B cell (primary cell): ENCODE measurements around the gene FKBP2. TPM values are rescaled to one million over a fixed set of nuclear protein-coding genes. Genes with fewer than 3 reads are reported as not detected.
A peak's percentile ranks its signal among the peaks of the same experiment; 100 is the strongest.

Experiments used
- ATAC-seq: fragments of 200-7000 bp; cut with Tn5 transposase; one replicate; pipeline ENCODE4 v1.10.0; 2021; ENCODE audit warnings: low read depth, mild to moderate bottlenecking, moderate number of reproducible peaks, moderate library complexity
- CTCF ChIA-PET: fragments of 350-600 bp; sonication (Branson Sonifier 250); formaldehyde crosslinking; loops from one replicate; lab custom pipeline; 2021; ENCODE audit warnings: antibody characterized with exemption, inconsistent platforms; lab: Charles Lee
- POLR2A ChIA-PET: fragments of 350-600 bp; sonication (Branson Sonifier 250); formaldehyde crosslinking; loops from one replicate; lab custom pipeline; 2021; ENCODE audit warnings: antibody characterized with exemption; lab: Charles Lee
- DNase-seq: peaks from one replicate; pipeline ENCODE4 v3.0.0; 2013
- H2AFZ ChIP-seq: 2 replicates; pipeline ENCODE4 v1.6.1; 2012; ENCODE audit warnings: mild to moderate bottlenecking, low read depth, low read length; ENCODE audit not compliant: insufficient read depth, poor library complexity, severe bottlenecking
- H3K27ac ChIP-seq, 2 donors: 1 replicate in 1 of 2; 2 replicates in 1 of 2; pipeline ENCODE4 v1.5.1; 2012 to 2013; ENCODE audit warnings: low read length in 2 of 2, mild to moderate bottlenecking in 2 of 2, moderate library complexity in 1 of 2
- H3K27me3 ChIP-seq, 4 experiments: fragments of 200-600 bp in 1 of 4; sonication (generic) in 1 of 4; replicated peaks in 1 of 4; 1 replicate in 2 of 4; 2 replicates in 2 of 4; pipeline versions ENCODE4 v1.6.1 to v1.7.0; 2013 to 2016; ENCODE audit warnings: low read length in 3 of 4, mild to moderate bottlenecking in 2 of 4, mixed read lengths in 1 of 4, moderate library complexity in 1 of 4; ENCODE audit not compliant: insufficient read depth in 4 of 4, control insufficient read depth in 3 of 4; ENCODE audit errors: control extremely low read depth in 1 of 4
- H3K36me3 ChIP-seq, 2 experiments: replicated peaks in 1 of 2; 1 replicate in 1 of 2; 2 replicates in 1 of 2; pipeline versions ENCODE4 v1.6.1 to v1.7.1; 2013; ENCODE audit warnings: low read length in 1 of 2; ENCODE audit not compliant: insufficient read depth in 2 of 2, control insufficient read depth in 1 of 2; ENCODE audit errors: control extremely low read depth in 1 of 2, extremely low read depth in 1 of 2
- H3K4me1 ChIP-seq, 2 donors: fragments of 200-600 bp in 1 of 2; sonication (generic) in 1 of 2; 1 replicate in 1 of 2; 2 replicates in 1 of 2; pipeline versions ENCODE4 v1.5.1 to v1.6.1; 2013 to 2017; ENCODE audit warnings: low read length in 2 of 2; ENCODE audit not compliant: control insufficient read depth in 2 of 2, insufficient read depth in 2 of 2
- H3K4me2 ChIP-seq: replicated peaks from 2 replicates; pipeline ENCODE3; 2012; ENCODE audit warnings: mild to moderate bottlenecking, low read depth, low read length; ENCODE audit not compliant: poor library complexity, severe bottlenecking
- H3K4me3 ChIP-seq, 5 experiments: fragments of 200-600 bp in 1 of 5; sonication (generic) in 1 of 5; 1 replicate in 3 of 5; 2 replicates in 2 of 5; pipeline versions ENCODE4 v1.5.1 to v1.7.0; 2011 to 2016; ENCODE audit warnings: low read length in 4 of 5, mild to moderate bottlenecking in 4 of 5, low read depth in 2 of 5, control low read depth in 1 of 5, moderate library complexity in 1 of 5; ENCODE audit not compliant: insufficient read depth in 1 of 5; ENCODE audit errors: control extremely low read depth in 1 of 5, extremely low read depth in 1 of 5
- H3K79me2 ChIP-seq: fragments of 200-600 bp; sonication (generic); one replicate; pipeline ENCODE4 v1.6.0; 2016; ENCODE audit warnings: low read length; ENCODE audit not compliant: control insufficient read depth, insufficient read depth
- H3K9ac ChIP-seq: fragments of 200-600 bp; sonication (generic); 2 replicates; pipeline ENCODE4 v1.6.1; 2017; ENCODE audit warnings: mild to moderate bottlenecking, low read length, moderate library complexity
- H3K9me3 ChIP-seq, 3 donors: one replicate each; pipeline versions ENCODE4 v1.6.1 to v1.7.1; 2013; ENCODE audit warnings: low read length in 2 of 3; ENCODE audit not compliant: control insufficient read depth in 2 of 3, insufficient read depth in 1 of 3; ENCODE audit errors: control extremely low read depth in 1 of 3
- H4K20me1 ChIP-seq: 2 replicates; pipeline ENCODE4 v1.6.0; 2012; ENCODE audit warnings: mild to moderate bottlenecking, low read length; ENCODE audit not compliant: insufficient read depth, control insufficient read depth, poor library complexity, severe bottlenecking
- H3K27ac Mint-ChIP-seq: one replicate; pipeline ENCODE4 v1.8.0; 2021; ENCODE audit warnings: mixed read lengths
- H3K27me3 Mint-ChIP-seq: one replicate; pipeline ENCODE4 v1.8.0; 2021; ENCODE audit warnings: mixed read lengths
- H3K4me1 Mint-ChIP-seq: one replicate; pipeline ENCODE4 v1.8.0; 2021; ENCODE audit warnings: mixed read lengths
- H3K4me3 Mint-ChIP-seq: one replicate; pipeline ENCODE4 v1.8.0; 2021; ENCODE audit warnings: mixed read lengths
- H3K9me3 Mint-ChIP-seq: one replicate; pipeline ENCODE4 v1.8.0; 2022; ENCODE audit warnings: mixed read lengths; ENCODE audit not compliant: insufficient read depth
- EZH2 ChIP-seq: IDR thresholded peaks from 2 replicates; pipeline ENCODE4 v1.6.1; 2012; ENCODE audit warnings: borderline replicate concordance, low read depth, mild to moderate bottlenecking, moderate library complexity, low read length; ENCODE audit not compliant: insufficient read depth, poor library complexity, severe bottlenecking
- WGBS: methylation state at CpG from one replicate; pipeline ENCODE4 v1.1.5; 2013; ENCODE audit warnings: missing lambda C conversion rate; ENCODE audit not compliant: insufficient coverage; 5-methylcytosine and 5-hydroxymethylcytosine counted together
- intact Hi-C: fragments of 100-400 bp; cut with micrococcal nuclease; formaldehyde crosslinking; loops from one replicate; pipeline ENCODE4 v1.10.0; 2022
- polyA plus RNA-seq: library from polyadenylated mRNA; depleted of rRNA; stranded (reverse); fragments of >200 nt; gene quantifications from 2 replicates; pipeline ENCODE4 v1.2.3, GENCODE V29; 2012
- total RNA-seq, 2 donors: library from RNA; stranded (reverse); fragments of 120-200 nt in 1 of 2; gene quantifications; 1 replicate in 1 of 2; 2 replicates in 1 of 2; pipeline versions ENCODE4 v1.2.3 to v1.2.4, GENCODE V29; 2013 to 2022
- TF ChIP-seq, protein P1 (sequence below): fragments of 200-600 bp; IDR thresholded peaks from one replicate; pipeline ENCODE4 v1.8.0; 2022; ENCODE audit warnings: antibody characterized with exemption, mild to moderate bottlenecking

Gene FKBP2
- total and polyA plus RNA-seq, 2 donors (not counting 1 experiment from before 2014, with no cell fraction given): 23.7 to 38.2 TPM

DNA sequence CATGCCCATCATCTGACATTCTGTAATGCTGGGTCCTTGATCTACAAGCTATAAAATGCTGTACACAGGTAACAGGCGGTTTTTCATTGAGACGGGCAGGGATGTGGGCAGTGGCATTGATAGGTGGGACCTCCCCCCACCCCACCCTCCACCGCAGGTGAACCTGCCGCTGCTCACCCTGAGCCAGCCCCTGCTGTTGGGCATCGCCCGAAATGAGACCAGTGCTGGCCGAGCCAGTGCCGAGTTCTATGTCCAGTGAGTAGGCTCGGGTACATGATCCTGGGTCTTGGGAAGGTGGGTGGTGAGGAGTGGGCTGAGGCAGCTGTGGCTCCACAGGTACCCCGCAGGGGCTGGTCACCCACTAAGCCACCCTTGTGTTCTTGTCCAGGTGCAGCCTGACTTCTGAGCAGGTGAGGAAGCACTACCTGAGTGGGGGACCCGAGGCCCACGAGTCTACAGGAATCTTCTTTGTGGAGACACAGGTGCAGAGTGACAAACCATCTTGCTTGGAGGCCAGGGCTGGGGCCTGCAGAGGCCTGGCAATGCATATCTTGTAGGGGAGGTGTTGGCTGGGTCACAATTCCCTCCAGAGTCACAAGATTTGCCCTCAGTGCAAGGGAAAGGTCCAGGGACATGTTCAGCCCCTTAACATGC lies 11.7 kb upstream of the FKBP2 start:
- no peak overlapping the region for H3K9ac ChIP-seq
- intact Hi-C loops: no loop called here
- peak overlapping the region; percentile 95 for H3K4me3 Mint-ChIP-seq

More for the DNA sequence above, 11.7 kb upstream of the FKBP2 start:
- TF ChIP-seq, protein P1, sequence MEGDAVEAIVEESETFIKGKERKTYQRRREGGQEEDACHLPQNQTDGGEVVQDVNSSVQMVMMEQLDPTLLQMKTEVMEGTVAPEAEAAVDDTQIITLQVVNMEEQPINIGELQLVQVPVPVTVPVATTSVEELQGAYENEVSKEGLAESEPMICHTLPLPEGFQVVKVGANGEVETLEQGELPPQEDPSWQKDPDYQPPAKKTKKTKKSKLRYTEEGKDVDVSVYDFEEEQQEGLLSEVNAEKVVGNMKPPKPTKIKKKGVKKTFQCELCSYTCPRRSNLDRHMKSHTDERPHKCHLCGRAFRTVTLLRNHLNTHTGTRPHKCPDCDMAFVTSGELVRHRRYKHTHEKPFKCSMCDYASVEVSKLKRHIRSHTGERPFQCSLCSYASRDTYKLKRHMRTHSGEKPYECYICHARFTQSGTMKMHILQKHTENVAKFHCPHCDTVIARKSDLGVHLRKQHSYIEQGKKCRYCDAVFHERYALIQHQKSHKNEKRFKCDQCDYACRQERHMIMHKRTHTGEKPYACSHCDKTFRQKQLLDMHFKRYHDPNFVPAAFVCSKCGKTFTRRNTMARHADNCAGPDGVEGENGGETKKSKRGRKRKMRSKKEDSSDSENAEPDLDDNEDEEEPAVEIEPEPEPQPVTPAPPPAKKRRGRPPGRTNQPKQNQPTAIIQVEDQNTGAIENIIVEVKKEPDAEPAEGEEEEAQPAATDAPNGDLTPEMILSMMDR: no peak
- no peak for TF ChIP-seq EZH2
- H3K4me2 ChIP-seq: peak overlapping the region; percentile 99
- peak overlapping the region; percentile 84 for H3K27ac ChIP-seq
- ChIA-PET POLR2A (interaction anchor here (0.6 to 6.3 kb wide), 5 partner anchors 12 to 389 kb away, joined by 3 to 78 read pairs (median 7); partner anchors contain the start of genes FERMT3, FKBP2 and PRDX5), CTCF (interaction anchor here (1.0 to 1.6 kb wide), 3 partner anchors 16 to 25 kb away, joined by 3 to 6 read pairs (median 5); no protein-coding TSS in a partner anchor)
- no peak for ATAC-seq
- DNase-seq: no peak
- H3K27me3 ChIP-seq: no peaks in the 10 kb centered on the region
- peaks cover 42 to 70% of the 10 kb centered on the region in 2 donors for H3K4me1 ChIP-seq
- 88% methylated on average over 4 of the region's 12 CpGs for WGBS
- Mint-ChIP-seq H3K4me1 (peaks cover 58% of the 10 kb centered on the region), H3K27me3 (no peaks in the 10 kb centered on the region), H3K27ac (peak overlapping the region; percentile 97), H3K9me3 (no peaks in the 10 kb centered on the region)
- H3K4me3 ChIP-seq: no peak overlapping the region
- H3K36me3 ChIP-seq: peaks cover 0 to 2% of the 10 kb centered on the region in 2 experiments
- no peaks in the 10 kb centered on the region for H3K9me3 ChIP-seq
- H3K79me2 ChIP-seq: peaks cover 29% of the 10 kb centered on the region
- peaks cover 12% of the 10 kb centered on the region for H4K20me1 ChIP-seq
- H2AFZ ChIP-seq: no peak overlapping the region
